Loucy (cell line): ENCODE results near the gene TTC6.

Source experiments
- H2AFZ ChIP-seq: fragments of 200-600 bp; sonication (generic); 2 replicates; pipeline ENCODE4 v1.6.0; 2016; ENCODE audit warnings: antibody characterized with exemption, mild to moderate bottlenecking, low read length, moderate library complexity
- H3F3A ChIP-seq: fragments of 200-600 bp; 2 replicates; pipeline ENCODE4 v1.6.0; 2016; ENCODE audit warnings: antibody characterized with exemption, low read depth, mild to moderate bottlenecking
- H3K27me3 ChIP-seq: fragments of 200-600 bp; sonication (generic); 2 replicates; pipeline ENCODE4 v1.6.1; 2014; ENCODE audit warnings: low read length, mild to moderate bottlenecking; ENCODE audit not compliant: insufficient read depth, poor library complexity, severe bottlenecking
- H3K36me3 ChIP-seq: fragments of 200-600 bp; sonication (generic); 2 replicates; pipeline ENCODE4 v1.6.1; 2016; ENCODE audit warnings: low read length; ENCODE audit not compliant: insufficient read depth
- H3K4me1 ChIP-seq: fragments of 200-600 bp; sonication (generic); 2 replicates; pipeline ENCODE4 v1.5.1; 2014; ENCODE audit warnings: low read length, mild to moderate bottlenecking; ENCODE audit not compliant: insufficient read depth, poor library complexity, severe bottlenecking
- H3K4me2 ChIP-seq: fragments of 200-600 bp; sonication (generic); 2 replicates; pipeline ENCODE4 v1.6.0; 2014; ENCODE audit warnings: antibody characterized with exemption, low read length, low read depth, mild to moderate bottlenecking; ENCODE audit not compliant: poor library complexity, severe bottlenecking
- H3K4me3 ChIP-seq: fragments of 200-600 bp; sonication (generic); 2 replicates; pipeline ENCODE4 v1.5.1; 2014; ENCODE audit warnings: low read length, mild to moderate bottlenecking, mixed read lengths; ENCODE audit not compliant: poor library complexity, severe bottlenecking
- H3K79me2 ChIP-seq: fragments of 200-600 bp; sonication (generic); 2 replicates; pipeline ENCODE4 v1.6.1; 2014; ENCODE audit warnings: low read length; ENCODE audit not compliant: insufficient read depth
- H3K9ac ChIP-seq: fragments of 200-600 bp; sonication (generic); 2 replicates; pipeline ENCODE4 v1.6.0; 2014; ENCODE audit warnings: mild to moderate bottlenecking, low read depth, low read length, moderate library complexity; ENCODE audit not compliant: poor library complexity, severe bottlenecking
- H3K9me2 ChIP-seq: fragments of 200-600 bp; sonication (generic); replicated peaks from 2 replicates; pipeline ENCODE4 v1.6.1; 2016; ENCODE audit warnings: low read depth, low read length, mixed read lengths
- H3K9me3 ChIP-seq: fragments of 200-600 bp; sonication (generic); 2 replicates; pipeline ENCODE4 v1.6.1; 2014; ENCODE audit warnings: mild to moderate bottlenecking, antibody characterized with exemption, low read length, low read depth; ENCODE audit not compliant: insufficient read depth
- H4K20me1 ChIP-seq: fragments of 200-600 bp; sonication (generic); 2 replicates; pipeline ENCODE4 v1.6.0; 2014; ENCODE audit warnings: antibody characterized with exemption, low read length, mild to moderate bottlenecking; ENCODE audit not compliant: insufficient read depth, poor library complexity, severe bottlenecking
- CTCF ChIP-seq: fragments of 200-600 bp; sonication (generic); conservative IDR thresholded peaks from 2 replicates; pipeline ENCODE4 v1.5.1; 2014; ENCODE audit warnings: mild to moderate bottlenecking, antibody characterized with exemption, low read length
- EZH2phosphoT487 ChIP-seq: fragments of 200-600 bp; IDR thresholded peaks from 2 replicates; pipeline ENCODE4 v1.6.1; 2018; ENCODE audit warnings: antibody characterized with exemption, mild to moderate bottlenecking, moderate library complexity, borderline replicate concordance

TTC6 gene

GRCh38 chr14:37585101-37585511, 10.3 kb upstream of the TTC6 start:
- Histone ChIP-seq H3K36me3 (no peaks in the 10 kb centered on the region), H4K20me1 (no peaks in the 10 kb centered on the region), H3K4me2 (no peak overlapping the region), H3K79me2 (no peaks in the 10 kb centered on the region), H3K9me3 (no peaks in the 10 kb centered on the region), H3K9me2 (no peaks in the 10 kb centered on the region), H3F3A (no peaks in the 10 kb centered on the region), H3K27me3 (no peaks in the 10 kb centered on the region), H3K4me3 (no peak overlapping the region), H2AFZ (no peak overlapping the region), H3K9ac (no peak overlapping the region), H3K4me1 (no peaks in the 10 kb centered on the region)
- TF ChIP-seq CTCF (no peak), EZH2phosphoT487 (no peak)

DNA sequence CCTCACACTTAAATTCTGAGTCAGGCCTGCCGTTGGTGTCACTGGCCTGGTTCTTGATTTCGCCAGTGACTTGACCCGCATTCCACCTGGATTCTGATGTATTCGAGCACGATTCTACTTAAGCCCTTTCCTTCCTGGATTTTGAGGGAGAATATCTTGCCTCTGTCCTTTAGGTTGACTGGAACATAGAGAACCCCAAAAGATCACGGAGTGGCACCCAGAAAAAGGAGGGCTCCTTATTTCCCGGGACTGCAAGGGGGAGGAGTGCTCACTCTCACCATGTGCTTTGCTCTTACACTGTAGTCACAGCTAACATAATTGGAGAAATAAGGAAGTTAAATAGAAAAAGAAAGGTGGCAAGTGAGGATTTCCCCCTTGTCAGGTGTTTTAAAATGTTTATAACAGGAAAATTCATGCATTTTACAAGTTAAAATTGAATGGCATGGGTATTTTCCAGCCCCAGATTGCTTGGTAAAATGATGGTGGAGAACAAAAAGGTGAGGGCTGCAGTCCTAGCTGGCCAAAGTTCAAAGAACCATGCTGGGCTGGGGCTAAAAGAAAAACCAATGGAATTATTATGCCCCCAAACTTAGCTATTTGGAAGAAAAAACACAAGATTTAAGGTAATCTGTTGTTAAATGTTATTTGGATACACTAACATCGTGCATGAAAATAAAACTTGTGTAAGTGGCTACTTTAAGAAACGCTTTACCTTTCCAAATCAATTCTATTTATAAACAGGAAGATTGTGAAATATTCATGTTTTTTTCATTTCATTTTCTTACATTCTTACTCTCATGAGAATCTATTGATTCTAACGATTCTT, 9.2 kb upstream of the TTC6 start:
- Histone ChIP-seq H4K20me1 (no peaks in the 10 kb centered on the region), H3K79me2 (no peaks in the 10 kb centered on the region), H3K9me3 (no peaks in the 10 kb centered on the region), H3K36me3 (no peaks in the 10 kb centered on the region), H3K4me1 (no peaks in the 10 kb centered on the region), H3K4me3 (no peak overlapping the region), H2AFZ (no peak overlapping the region), H3K9me2 (no peaks in the 10 kb centered on the region), H3K9ac (no peak overlapping the region), H3K27me3 (no peaks in the 10 kb centered on the region), H3F3A (no peaks in the 10 kb centered on the region), H3K4me2 (no peak overlapping the region)
- TF ChIP-seq EZH2phosphoT487, result no peak
- no peak for TF ChIP-seq CTCF

- no peak overlapping the region for H3K4me2 ChIP-seq
- H3K79me2 ChIP-seq, result no peaks in the 10 kb centered on the region
- H3K4me1 ChIP-seq, result no peaks in the 10 kb centered on the region
- no peaks in the 10 kb centered on the region for H3K36me3 ChIP-seq
- H2AFZ ChIP-seq, result no peak overlapping the region
- no peaks in the 10 kb centered on the region for H3K9me2 ChIP-seq
- no peaks in the 10 kb centered on the region for H4K20me1 ChIP-seq
- H3K4me3 ChIP-seq, result no peak overlapping the region
- no peak for TF ChIP-seq EZH2phosphoT487
- TF ChIP-seq CTCF, result no peak
- no peak overlapping the region for H3K9ac ChIP-seq
- H3K27me3 ChIP-seq, result no peaks in the 10 kb centered on the region
- no peaks in the 10 kb centered on the region for H3F3A ChIP-seq
- H3K9me3 ChIP-seq, result no peaks in the 10 kb centered on the region
Measured at GRCh38 chr14:37586797-37587130, 8.7 kb upstream of the TTC6 start.
